ENCODE measurements around the gene PRKN. TPM values are rescaled to one million over a fixed set of nuclear protein-coding genes. Genes with fewer than 3 reads are reported as not detected.

Gene PRKN
- total RNA-seq, 6 experiments from 2014 or later = 0.32 TPM; not detected in 5

GRCh38 chr6:162082520-162082919, 645.0 kb downstream of the PRKN start:
- H3K4me3 Mint-ChIP-seq = no peak overlapping the region
- H3K27me3 Mint-ChIP-seq (ENCODE audit: insufficient read depth) = no peaks in the 10 kb centered on the region
- TF ChIP-seq CTCF (IDR thresholded peaks at IDR 0.05) = no peak
- H3K27ac Mint-ChIP-seq = no peak overlapping the region
- no peaks in the 10 kb centered on the region for H3K36me3 Mint-ChIP-seq (ENCODE audit: low read depth)
- no peak for DNase-seq
- H3K4me1 Mint-ChIP-seq (ENCODE audit: low read depth) = no peaks in the 10 kb centered on the region
- peaks cover 26% of the 10 kb centered on the region for H3K9me3 Mint-ChIP-seq

- Mint-ChIP-seq H3K4me3 (no peak overlapping the region), H3K4me1 (ENCODE audit: low read depth) (no peaks in the 10 kb centered on the region), H3K9me3 (peaks cover 38% of the 10 kb centered on the region), H3K27me3 (ENCODE audit: insufficient read depth) (peaks cover 2% of the 10 kb centered on the region; the same call in 1 of the 2 replicates), H3K36me3 (ENCODE audit: low read depth) (no peaks in the 10 kb centered on the region), H3K27ac (no peak overlapping the region)
- no peak for TF ChIP-seq CTCF (IDR thresholded peaks at IDR 0.05)
- no peak for DNase-seq
These were observed 648.9 kb downstream of the PRKN start for GRCh38 chr6:162078667-162079066.

DNA sequence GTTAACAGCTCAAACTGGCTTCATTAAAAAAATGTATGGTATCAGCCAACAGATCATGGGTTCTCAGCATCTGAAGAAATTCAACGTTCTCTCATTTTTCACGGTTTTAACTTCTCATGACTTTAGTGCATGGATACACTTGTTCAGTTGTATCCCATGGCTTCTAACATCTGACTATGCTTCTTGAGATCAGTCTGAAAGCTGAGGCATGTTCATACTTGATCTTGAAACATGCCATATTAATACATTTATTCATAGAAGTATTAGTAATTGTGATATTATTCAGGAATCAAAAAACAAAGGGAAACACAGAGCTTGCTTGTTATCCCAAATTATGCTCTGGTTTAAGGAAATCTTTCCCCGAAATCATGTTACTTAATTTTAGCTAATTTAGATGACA, 649.4 kb downstream of the PRKN start:
- Mint-ChIP-seq H3K9me3 (peaks cover 36% of the 10 kb centered on the region), H3K4me1 (ENCODE audit: low read depth) (no peaks in the 10 kb centered on the region), H3K27me3 (ENCODE audit: insufficient read depth) (peaks cover 2% of the 10 kb centered on the region; the same call in 1 of the 2 replicates), H3K4me3 (no peak overlapping the region), H3K36me3 (ENCODE audit: low read depth) (no peaks in the 10 kb centered on the region), H3K27ac (no peak overlapping the region)
- no peak for DNase-seq
- TF ChIP-seq CTCF (IDR thresholded peaks at IDR 0.05) = no peak

GRCh38 chr6:162076816-162077215, 650.8 kb downstream of the PRKN start:
- no peaks in the 10 kb centered on the region for H3K4me1 Mint-ChIP-seq (ENCODE audit: low read depth)
- no peak for DNase-seq
- H3K27ac Mint-ChIP-seq = no peak overlapping the region
- H3K27me3 Mint-ChIP-seq (ENCODE audit: insufficient read depth) = peaks cover 2% of the 10 kb centered on the region; the same call in 1 of the 2 replicates
- no peak for TF ChIP-seq CTCF (IDR thresholded peaks at IDR 0.05)
- no peaks in the 10 kb centered on the region for H3K36me3 Mint-ChIP-seq (ENCODE audit: low read depth)
- no peak overlapping the region for H3K4me3 Mint-ChIP-seq
- peaks cover 47% of the 10 kb centered on the region for H3K9me3 Mint-ChIP-seq

- no peak for TF ChIP-seq CTCF (IDR thresholded peaks at IDR 0.05)
- Mint-ChIP-seq H3K27me3 (ENCODE audit: insufficient read depth) (peaks cover 2% of the 10 kb centered on the region; the same call in 1 of the 2 replicates), H3K27ac (no peak overlapping the region), H3K9me3 (peaks cover 47% of the 10 kb centered on the region), H3K4me1 (ENCODE audit: low read depth) (no peaks in the 10 kb centered on the region), H3K4me3 (no peak overlapping the region), H3K36me3 (ENCODE audit: low read depth) (peaks cover 4% of the 10 kb centered on the region; the same call in 1 of the 2 replicates)
- DNase-seq = no peak
These were observed 652.8 kb downstream of the PRKN start for GRCh38 chr6:162074641-162075275.
